Mucosa of descending colon (tissue), 3 donors: ENCODE data around the gene PRMT1. TPM values are rescaled to one million over a fixed set of nuclear protein-coding genes. Genes with fewer than 3 reads are reported as not detected.

Experiments used
- ATAC-seq: fragments of 200-7000 bp; cut with Tn5 transposase; one replicate; pipeline ENCODE4 v1.9.1; 2020; ENCODE audit warnings: mild to moderate bottlenecking, moderate library complexity
- DNase-seq, 3 donors: peaks; one replicate each; pipeline ENCODE4 v3.0.0-alpha.2; 2020
- H3K36me3 ChIP-seq: fragments of 200-600 bp; one replicate; pipeline ENCODE4 v1.8.0; 2021; ENCODE audit warnings: low read depth, mild to moderate bottlenecking
- H3K4me1 ChIP-seq: fragments of 200-600 bp; one replicate; pipeline ENCODE4 v1.8.0; 2021; ENCODE audit warnings: low read depth, mild to moderate bottlenecking
- H3K4me3 ChIP-seq: fragments of 200-600 bp; one replicate; pipeline ENCODE4 v1.8.0; 2021; ENCODE audit warnings: mild to moderate bottlenecking
- H3K9me3 ChIP-seq: fragments of 200-600 bp; one replicate; pipeline ENCODE4 v1.8.0; 2021; ENCODE audit warnings: mild to moderate bottlenecking
- intact Hi-C, 2 donors: fragments of 100-400 bp; cut with DNase I in 1 of 2; cut with micrococcal nuclease in 1 of 2; formaldehyde crosslinking; loops; one replicate each; pipeline versions ENCODE4 v1.11.0 to v1.11.1; 2022; cut with DNase I, micrococcal nuclease
- total RNA-seq, 3 donors: library from RNA; stranded (reverse); fragmentation: NEBNext Ultra II Directional in 2 of 3; extraction: Animal tissue kit (Norgen Biotek cat#: 25700) in 2 of 3; gene quantifications; one replicate each; pipeline versions ENCODE4 v1.2.1 to v1.2.4, GENCODE V29; 2021 to 2023
- TF ChIP-seq, protein P1 (sequence below): fragments of 200-600 bp; IDR thresholded peaks from one replicate; pipeline ENCODE4 v1.8.0; 2022; ENCODE audit warnings: antibody characterized with exemption, mild to moderate bottlenecking
- donor health status: DM: no; HTN: no; CAD: no; lungs with moderate emphysema.
- donor health status: DM: no; HTN: no; CAD: no.
- donor health status: DM: no; HTN: yes; CAD: no.

PRMT1 gene
- total RNA-seq, 3 donors from 2014 or later = 68.1 to 101 (median 94.8) TPM

DNA sequence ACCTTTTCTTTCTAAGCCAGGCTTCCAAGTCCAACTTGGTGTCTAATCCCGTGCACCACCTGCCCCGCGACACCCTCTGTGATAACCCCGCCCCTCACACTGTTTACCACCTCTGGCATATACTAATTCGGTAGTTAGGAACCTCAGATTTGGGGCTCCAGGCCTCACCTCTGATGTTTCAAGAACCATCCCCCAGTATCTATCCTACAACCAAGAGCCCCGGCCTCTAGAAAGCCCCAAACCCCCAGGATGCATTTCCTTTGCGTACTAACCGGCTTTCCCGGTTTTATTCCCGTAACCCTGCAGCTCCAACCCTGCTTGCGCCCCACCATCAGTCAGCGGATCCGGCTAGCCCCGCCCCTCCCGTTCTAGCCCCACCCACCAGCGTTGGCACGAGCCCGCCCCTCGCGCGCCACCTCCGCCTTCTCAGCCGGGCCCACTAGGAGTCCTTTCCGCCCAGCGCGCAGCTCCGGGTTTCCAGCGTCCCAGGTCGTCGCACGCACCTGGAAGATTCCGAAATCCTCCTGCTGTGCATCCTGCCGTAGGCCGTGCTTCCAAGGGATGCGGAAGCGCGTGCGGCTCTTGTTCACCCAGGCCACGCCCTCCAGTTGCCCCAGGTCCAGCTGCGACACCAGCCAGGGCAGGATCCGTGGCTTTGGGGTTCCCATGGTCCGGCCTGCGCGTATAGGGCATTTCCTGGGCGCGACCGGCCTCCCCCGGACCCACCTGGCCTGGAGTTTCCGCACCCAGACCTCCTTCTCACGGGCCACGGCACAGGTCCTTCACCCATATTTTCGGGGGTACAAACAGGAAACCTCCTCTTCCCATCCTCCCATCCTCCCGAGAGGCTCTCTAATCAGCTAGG, 12.7 kb upstream of the PRMT1 start:
- H3K36me3 ChIP-seq = peaks cover 6% of the 10 kb centered on the region
- peak; percentile 85 for ATAC-seq
- TF ChIP-seq, protein P1, sequence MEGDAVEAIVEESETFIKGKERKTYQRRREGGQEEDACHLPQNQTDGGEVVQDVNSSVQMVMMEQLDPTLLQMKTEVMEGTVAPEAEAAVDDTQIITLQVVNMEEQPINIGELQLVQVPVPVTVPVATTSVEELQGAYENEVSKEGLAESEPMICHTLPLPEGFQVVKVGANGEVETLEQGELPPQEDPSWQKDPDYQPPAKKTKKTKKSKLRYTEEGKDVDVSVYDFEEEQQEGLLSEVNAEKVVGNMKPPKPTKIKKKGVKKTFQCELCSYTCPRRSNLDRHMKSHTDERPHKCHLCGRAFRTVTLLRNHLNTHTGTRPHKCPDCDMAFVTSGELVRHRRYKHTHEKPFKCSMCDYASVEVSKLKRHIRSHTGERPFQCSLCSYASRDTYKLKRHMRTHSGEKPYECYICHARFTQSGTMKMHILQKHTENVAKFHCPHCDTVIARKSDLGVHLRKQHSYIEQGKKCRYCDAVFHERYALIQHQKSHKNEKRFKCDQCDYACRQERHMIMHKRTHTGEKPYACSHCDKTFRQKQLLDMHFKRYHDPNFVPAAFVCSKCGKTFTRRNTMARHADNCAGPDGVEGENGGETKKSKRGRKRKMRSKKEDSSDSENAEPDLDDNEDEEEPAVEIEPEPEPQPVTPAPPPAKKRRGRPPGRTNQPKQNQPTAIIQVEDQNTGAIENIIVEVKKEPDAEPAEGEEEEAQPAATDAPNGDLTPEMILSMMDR = no peak
- no peaks in the 10 kb centered on the region for H3K9me3 ChIP-seq
- H3K4me1 ChIP-seq = peaks cover 10% of the 10 kb centered on the region
- DNase-seq = peak; percentile 95 to 96 (median 96)
- intact Hi-C loops = no loop called here
- peak overlapping the region; percentile 68 for H3K4me3 ChIP-seq

DNA sequence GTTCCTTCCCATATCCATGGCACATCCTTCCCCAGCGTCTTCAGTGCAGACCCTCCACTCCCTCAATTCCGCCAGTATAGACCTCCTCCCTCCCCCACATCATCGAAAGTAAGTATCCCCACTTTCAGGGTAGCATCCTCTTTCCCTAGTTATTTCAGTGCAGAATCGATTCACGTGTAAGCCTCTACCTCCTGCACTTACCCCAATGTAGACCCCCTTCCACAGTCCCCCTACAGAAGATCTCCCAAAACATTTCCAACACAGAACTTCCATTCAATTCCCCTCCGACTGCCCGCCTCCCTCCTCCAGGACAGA, 12.1 kb upstream of the PRMT1 start:
- H3K4me3 ChIP-seq = peak overlapping the region; percentile 68
- DNase-seq (peak in 1 of 3 donors; percentile 24), ATAC-seq (no peak)
- intact Hi-C loops = no loop called here
- TF ChIP-seq, protein P1 = no peak
- no peaks in the 10 kb centered on the region for H3K9me3 ChIP-seq
- peaks cover 6% of the 10 kb centered on the region for H3K36me3 ChIP-seq
- peaks cover 10% of the 10 kb centered on the region for H3K4me1 ChIP-seq

DNA sequence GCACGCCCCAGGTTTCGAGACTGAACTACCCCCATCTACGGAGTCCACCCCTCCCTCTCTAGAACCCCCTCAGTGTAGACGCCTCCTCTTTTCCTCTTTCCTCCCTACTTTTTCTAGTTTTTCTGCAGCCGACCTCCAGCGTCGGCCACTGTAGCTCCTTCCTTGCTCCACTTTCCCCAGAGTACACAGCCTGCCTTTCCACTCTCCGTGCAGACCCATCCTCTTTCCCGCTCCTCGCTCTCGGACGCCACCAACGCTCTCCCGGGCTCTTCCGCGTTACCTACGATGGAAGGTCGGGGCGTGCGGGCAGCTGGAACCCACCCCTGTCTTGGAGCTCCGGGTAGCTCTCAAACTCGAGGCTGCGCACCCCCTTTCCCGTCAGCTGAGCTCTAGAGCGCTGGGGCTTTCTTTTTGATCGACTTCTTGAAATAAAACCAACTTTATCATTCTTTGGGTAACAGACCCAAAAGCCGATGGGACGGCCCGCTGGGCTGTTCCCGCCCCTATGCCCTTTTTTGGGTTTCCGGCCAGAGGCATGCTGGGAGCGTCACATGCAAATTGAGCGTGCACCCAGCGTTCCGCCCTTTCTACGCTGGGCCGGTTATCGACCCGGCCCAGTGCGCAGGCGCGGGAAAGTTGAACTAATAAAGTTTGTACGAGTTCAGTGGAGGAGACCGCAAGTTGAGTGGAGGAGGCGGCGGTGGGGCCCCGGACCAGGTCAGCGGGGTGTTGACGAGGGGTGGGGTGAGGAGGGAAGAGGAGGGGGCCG, 11.5 kb upstream of the PRMT1 start, which contains the start of the genes BCL2L12 and IRF3:
Gene BCL2L12 (plus strand): TSS at position 583 of the 769 bp plus-strand sequence. CDS start 760 bp downstream, outside the sequence.
Gene IRF3 (minus strand): TSS at position 507 of the 769 bp plus-strand sequence. CDS start 1,019 bp downstream, outside the sequence.
- intact Hi-C loops = no loop called here
- ATAC-seq (peak; percentile 89), DNase-seq (peak; percentile 98 to 99 (median 98))
- H3K36me3 ChIP-seq = peaks cover 6% of the 10 kb centered on the region
- TF ChIP-seq, protein P1 = no peak
- peaks cover 10% of the 10 kb centered on the region for H3K4me1 ChIP-seq
- H3K9me3 ChIP-seq = no peaks in the 10 kb centered on the region
- H3K4me3 ChIP-seq = peak within 1 kb of the TSS; percentile 68

DNA sequence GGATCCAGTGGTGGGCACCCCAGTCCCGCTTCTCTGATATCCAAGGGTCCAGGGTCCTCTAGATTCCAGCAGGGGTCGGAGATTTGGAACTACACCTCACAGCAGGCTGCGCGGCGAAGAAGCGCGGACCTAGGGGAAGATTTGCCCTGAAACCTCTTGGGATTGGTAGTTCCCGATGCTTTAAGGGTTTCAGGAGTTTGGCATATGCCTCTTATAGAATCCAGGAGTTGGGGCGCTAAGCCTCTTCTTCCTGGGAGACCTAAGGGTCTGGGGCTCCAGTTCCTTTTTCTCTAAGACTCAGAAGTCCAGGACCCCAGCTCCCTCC, 11.0 kb upstream of the PRMT1 start:
- TF ChIP-seq, protein P1 = no peak
- H3K9me3 ChIP-seq = no peaks in the 10 kb centered on the region
- peak; percentile 0 for ATAC-seq
- peaks cover 10% of the 10 kb centered on the region for H3K4me1 ChIP-seq
- peaks cover 6% of the 10 kb centered on the region for H3K36me3 ChIP-seq
- no peak for DNase-seq
- intact Hi-C loops = no loop called here
- H3K4me3 ChIP-seq = peak overlapping the region; percentile 68

DNA sequence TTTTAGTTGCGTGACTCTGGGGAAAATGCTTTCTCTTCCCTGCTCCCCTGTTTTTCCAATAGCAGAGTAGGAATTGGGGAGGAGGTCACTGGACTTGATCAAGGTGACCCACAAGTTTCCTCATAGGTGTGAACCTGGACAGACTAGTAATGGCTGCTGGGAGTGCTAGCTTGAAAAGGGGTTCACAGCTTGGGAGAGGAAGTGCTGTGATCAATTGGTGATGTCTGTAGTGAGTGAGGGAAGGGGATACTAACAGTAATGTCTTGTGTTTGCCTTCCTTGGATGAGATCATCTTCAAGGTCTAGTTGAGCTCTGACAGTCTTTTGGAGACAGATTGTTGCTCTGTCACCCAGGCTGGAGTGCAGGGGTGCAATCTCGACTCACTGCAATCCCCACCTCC, 9.6 kb upstream of the PRMT1 start:
- TF ChIP-seq, protein P1 = no peak
- H3K4me3 ChIP-seq = no peak overlapping the region
- H3K36me3 ChIP-seq = no peaks in the 10 kb centered on the region
- H3K9me3 ChIP-seq = no peaks in the 10 kb centered on the region
- DNase-seq (no peak), ATAC-seq (no peak)
- H3K4me1 ChIP-seq = peaks cover 19% of the 10 kb centered on the region
- intact Hi-C loops = no loop called here
